DMS114 treated with DMSO at 0.1 percent for 48 hours (cell line): ENCODE data around the gene WWP2.
"Not testable (repeated sequence)": the region's sequence is repeated elsewhere in the genome, so short reads cannot be mapped to it uniquely, and the experiment has no call there.

Source experiments
- DNase-seq: peaks from one replicate; lab custom pipeline; 2025; ENCODE audit not compliant: unreplicated experiment; lab: John Stamatoyannopoulos, UW

The WWP2 gene

GRCh38 chr16:69941251-69942098 is 179.3 kb downstream of the WWP2 start:
- no peak for DNase-seq

- no peak for DNase-seq
Observed at GRCh38 chr16:69942099-69942491, 180.0 kb downstream of the WWP2 start.

- DNase-seq, result no peak
Observed at GRCh38 chr16:69942627-69943170, 180.6 kb downstream of the WWP2 start.

GRCh38 chr16:69943241-69944036 is 181.3 kb downstream of the WWP2 start:
- DNase-seq, result not testable (repeated sequence)

GRCh38 chr16:69950411-69950810 is 188.3 kb downstream of the WWP2 start:
- not testable (repeated sequence) for DNase-seq

- not testable (repeated sequence) for DNase-seq
Observed at GRCh38 chr16:69951017-69951671, 189.0 kb downstream of the WWP2 start, which contains the start of gene CLEC18A. TSS of gene CLEC18A (plus strand) at chr16:69951334. CDS start at chr16:69951367, 33 bp downstream.

- DNase-seq, result not testable (repeated sequence)
Observed at GRCh38 chr16:69951672-69952031, 189.5 kb downstream of the WWP2 start.

GRCh38 chr16:69952116-69952515 is 190.0 kb downstream of the WWP2 start:
- not testable (repeated sequence) for DNase-seq

GRCh38 chr16:69952572-69953355 is 190.6 kb downstream of the WWP2 start:
- not testable (repeated sequence) for DNase-seq

- not testable (repeated sequence) for DNase-seq
Observed at GRCh38 chr16:69954241-69954640, 192.1 kb downstream of the WWP2 start.

GRCh38 chr16:69963312-69963711 is 201.2 kb downstream of the WWP2 start:
- not testable (repeated sequence) for DNase-seq

- DNase-seq, result not testable (repeated sequence)
Observed at GRCh38 chr16:69964960-69965660, 203.0 kb downstream of the WWP2 start.

- DNase-seq, result not testable (repeated sequence)
Observed at GRCh38 chr16:69965661-69966054, 203.5 kb downstream of the WWP2 start.

- DNase-seq, result not testable (repeated sequence)
Observed at GRCh38 chr16:69967688-69968087, 205.6 kb downstream of the WWP2 start.

GRCh38 chr16:69968125-69968524 is 206.0 kb downstream of the WWP2 start:
- not testable (repeated sequence) for DNase-seq

- DNase-seq, result not testable (repeated sequence)
Observed at GRCh38 chr16:69969657-69970056, 207.5 kb downstream of the WWP2 start.

- DNase-seq, result not testable (repeated sequence)
Observed at GRCh38 chr16:69972120-69972519, 210.0 kb downstream of the WWP2 start.

- DNase-seq, result not testable (repeated sequence)
Observed at GRCh38 chr16:69972935-69973334, 210.8 kb downstream of the WWP2 start.

- DNase-seq, result not testable (repeated sequence)
Observed at GRCh38 chr16:69985196-69985595, 223.1 kb downstream of the WWP2 start.
